ENCODE measurements around the gene TNC. TPM values are rescaled to one million over a fixed set of nuclear protein-coding genes. Genes with fewer than 3 reads are reported as not detected.

TNC gene
- total and polyA plus RNA-seq, 2 experiments from 2014 or later: 12.7 to 20.9 TPM

DNA sequence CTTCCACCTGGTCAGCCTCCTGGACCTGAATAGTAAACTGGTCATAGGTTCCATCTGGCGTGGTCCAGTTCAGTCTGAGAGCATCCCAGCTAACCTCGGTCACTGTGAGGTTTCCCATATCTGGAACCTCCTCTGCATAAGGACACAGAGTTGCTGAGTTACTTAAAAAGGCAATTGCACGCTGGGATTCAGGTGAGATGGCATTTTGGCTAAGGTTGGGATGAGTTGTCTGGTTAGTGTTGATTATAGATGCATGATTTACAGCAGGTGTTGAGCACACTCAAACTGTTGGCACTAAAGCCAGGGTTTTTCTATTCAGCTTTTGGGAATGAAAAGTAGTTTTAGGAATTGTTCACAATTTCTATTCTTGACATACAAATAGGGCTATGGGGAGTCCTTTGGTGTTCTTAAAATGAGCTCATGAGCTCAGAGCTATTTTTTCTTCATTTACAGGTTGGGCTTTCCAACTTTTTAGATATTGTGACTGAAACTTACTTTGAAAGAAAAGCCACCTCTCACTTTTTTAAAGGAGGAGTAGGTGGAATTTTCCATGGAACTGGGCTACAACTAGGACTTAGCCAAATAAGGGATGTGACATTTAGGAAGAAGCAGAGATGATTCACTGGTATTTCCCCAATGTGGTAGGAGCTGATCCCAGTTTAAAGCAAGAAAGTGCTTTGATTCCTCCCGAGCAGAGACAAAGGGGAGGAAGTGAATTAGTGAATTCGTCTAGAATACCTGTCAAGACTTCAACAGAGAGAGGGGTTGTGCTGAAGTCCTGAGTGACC lies 54.7 kb downstream of the TNC start:
- WGBS (ENCODE audit: low lambda C conversion rate, missing lambda C conversion rate): 86% methylated on average over 5 of the region's 5 CpGs
- no peak overlapping the region for H3K4me2 ChIP-seq
- H3K27ac ChIP-seq: no peak overlapping the region
- H4K20me1 ChIP-seq (ENCODE audit: insufficient read depth, poor library complexity, severe bottlenecking): no peaks in the 10 kb centered on the region
- DNase-seq (ENCODE audit: low spot score): no peak
- H3K79me2 ChIP-seq: no peaks in the 10 kb centered on the region
- H3K9me3 ChIP-seq (ENCODE audit: low read depth): no peaks in the 10 kb centered on the region
- no peaks in the 10 kb centered on the region for H3K27me3 ChIP-seq
- H3K9me2 ChIP-seq (replicated peaks; ENCODE audit: insufficient read depth): no peaks in the 10 kb centered on the region
- peaks cover 6% of the 10 kb centered on the region for H3K4me1 ChIP-seq (ENCODE audit: insufficient read depth)
- H3K36me3 ChIP-seq (replicated peaks; ENCODE audit: insufficient read depth, low read depth): no peaks in the 10 kb centered on the region
- TF ChIP-seq EZH2phosphoT487 (IDR thresholded peaks at IDR 0.05; ENCODE audit: low read depth, severe bottlenecking, unreplicated experiment) (no peak), EZH2 (IDR thresholded peaks at IDR 0.05; ENCODE audit: borderline replicate concordance) (no peak)
- TF ChIP-seq, protein P1, sequence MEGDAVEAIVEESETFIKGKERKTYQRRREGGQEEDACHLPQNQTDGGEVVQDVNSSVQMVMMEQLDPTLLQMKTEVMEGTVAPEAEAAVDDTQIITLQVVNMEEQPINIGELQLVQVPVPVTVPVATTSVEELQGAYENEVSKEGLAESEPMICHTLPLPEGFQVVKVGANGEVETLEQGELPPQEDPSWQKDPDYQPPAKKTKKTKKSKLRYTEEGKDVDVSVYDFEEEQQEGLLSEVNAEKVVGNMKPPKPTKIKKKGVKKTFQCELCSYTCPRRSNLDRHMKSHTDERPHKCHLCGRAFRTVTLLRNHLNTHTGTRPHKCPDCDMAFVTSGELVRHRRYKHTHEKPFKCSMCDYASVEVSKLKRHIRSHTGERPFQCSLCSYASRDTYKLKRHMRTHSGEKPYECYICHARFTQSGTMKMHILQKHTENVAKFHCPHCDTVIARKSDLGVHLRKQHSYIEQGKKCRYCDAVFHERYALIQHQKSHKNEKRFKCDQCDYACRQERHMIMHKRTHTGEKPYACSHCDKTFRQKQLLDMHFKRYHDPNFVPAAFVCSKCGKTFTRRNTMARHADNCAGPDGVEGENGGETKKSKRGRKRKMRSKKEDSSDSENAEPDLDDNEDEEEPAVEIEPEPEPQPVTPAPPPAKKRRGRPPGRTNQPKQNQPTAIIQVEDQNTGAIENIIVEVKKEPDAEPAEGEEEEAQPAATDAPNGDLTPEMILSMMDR (IDR thresholded peaks at IDR 0.05; ENCODE audit: poor library complexity): no peak
- no peak overlapping the region for H2AFZ ChIP-seq
- H3K4me3 ChIP-seq: no peak overlapping the region

DNA sequence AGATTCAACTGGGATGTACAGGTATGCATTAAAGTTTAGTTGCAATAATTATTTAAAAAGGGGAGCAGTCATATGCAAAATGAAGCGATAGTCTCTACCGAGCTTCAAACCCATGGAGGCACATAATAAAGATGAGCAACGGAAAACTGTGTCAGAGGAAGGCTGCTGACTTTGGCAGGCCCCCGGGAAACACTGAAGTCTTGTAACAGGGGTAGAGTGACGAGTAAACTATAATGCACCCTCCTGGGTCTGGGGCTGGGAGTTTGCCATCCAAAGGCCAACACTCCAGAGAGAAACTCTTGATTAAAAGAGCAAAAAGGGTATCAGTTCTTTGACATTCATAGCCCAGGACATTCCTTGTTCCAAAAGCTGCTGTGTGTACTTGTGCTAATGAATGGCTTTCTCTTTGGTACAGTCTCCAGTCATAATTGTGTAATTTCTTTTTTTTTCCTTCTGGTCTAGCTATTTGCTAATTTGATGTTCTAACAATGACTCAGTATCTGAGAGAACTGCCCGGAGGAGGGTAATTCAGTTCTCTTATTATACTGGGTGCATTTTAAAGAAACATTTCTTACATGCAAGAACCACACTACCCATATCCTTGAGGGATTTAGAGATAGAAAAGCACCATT lies 59.2 kb downstream of the TNC start:
- no peaks in the 10 kb centered on the region for H3K9me3 ChIP-seq (ENCODE audit: low read depth)
- H2AFZ ChIP-seq: no peak overlapping the region
- no peaks in the 10 kb centered on the region for H3K79me2 ChIP-seq
- no peak overlapping the region for H3K4me2 ChIP-seq
- no peaks in the 10 kb centered on the region for H4K20me1 ChIP-seq (ENCODE audit: insufficient read depth, poor library complexity, severe bottlenecking)
- H3K4me3 ChIP-seq: no peak overlapping the region
- H3K4me1 ChIP-seq (ENCODE audit: insufficient read depth): no peaks in the 10 kb centered on the region
- H3K27me3 ChIP-seq: no peaks in the 10 kb centered on the region
- TF ChIP-seq EZH2 (IDR thresholded peaks at IDR 0.05; ENCODE audit: borderline replicate concordance) (no peak), EZH2phosphoT487 (IDR thresholded peaks at IDR 0.05; ENCODE audit: low read depth, severe bottlenecking, unreplicated experiment) (no peak)
- TF ChIP-seq, protein P1 (IDR thresholded peaks at IDR 0.05; ENCODE audit: poor library complexity): no peak
- no peaks in the 10 kb centered on the region for H3K9me2 ChIP-seq (replicated peaks; ENCODE audit: insufficient read depth)
- 83% methylated on average over 6 of the region's 6 CpGs for WGBS (ENCODE audit: low lambda C conversion rate, missing lambda C conversion rate)
- no peak overlapping the region for H3K27ac ChIP-seq
- H3K36me3 ChIP-seq (replicated peaks; ENCODE audit: insufficient read depth, low read depth): no peaks in the 10 kb centered on the region
- DNase-seq (ENCODE audit: low spot score): no peak

DNA sequence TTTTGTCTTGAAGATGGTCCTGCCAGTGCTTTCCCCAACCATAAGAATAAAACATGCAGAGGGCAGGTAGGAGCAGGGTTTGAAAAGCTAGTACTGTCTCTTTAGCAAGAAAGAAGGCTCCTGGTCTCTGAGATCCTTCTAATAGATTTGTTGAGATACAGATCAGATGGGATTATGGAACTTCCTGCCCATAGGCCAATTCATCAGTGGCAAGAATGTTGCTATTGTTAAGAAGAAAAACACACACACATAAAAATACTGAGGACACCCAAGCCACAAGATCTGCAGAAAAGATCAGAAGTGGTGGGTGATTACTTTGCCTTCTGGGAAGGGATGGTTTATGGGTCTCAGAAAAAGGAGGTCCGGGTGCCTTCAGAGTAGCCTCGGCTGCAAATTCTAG lies 59.8 kb downstream of the TNC start:
- Histone ChIP-seq H3K79me2 (no peaks in the 10 kb centered on the region), H3K4me3 (no peak overlapping the region), H3K9me2 (replicated peaks; ENCODE audit: insufficient read depth) (no peaks in the 10 kb centered on the region), H3K4me2 (no peak overlapping the region), H2AFZ (no peak overlapping the region), H3K36me3 (replicated peaks; ENCODE audit: insufficient read depth, low read depth) (no peaks in the 10 kb centered on the region), H3K27me3 (no peaks in the 10 kb centered on the region), H3K9me3 (ENCODE audit: low read depth) (no peaks in the 10 kb centered on the region), H4K20me1 (ENCODE audit: insufficient read depth, poor library complexity, severe bottlenecking) (no peaks in the 10 kb centered on the region), H3K4me1 (ENCODE audit: insufficient read depth) (no peaks in the 10 kb centered on the region), H3K27ac (no peak overlapping the region)
- 89% methylated on average over 2 of the region's 2 CpGs for WGBS (ENCODE audit: low lambda C conversion rate, missing lambda C conversion rate)
- DNase-seq (ENCODE audit: low spot score): no peak
- TF ChIP-seq, protein P1 (IDR thresholded peaks at IDR 0.05; ENCODE audit: poor library complexity): no peak
- TF ChIP-seq EZH2 (IDR thresholded peaks at IDR 0.05; ENCODE audit: borderline replicate concordance) (no peak), EZH2phosphoT487 (IDR thresholded peaks at IDR 0.05; ENCODE audit: low read depth, severe bottlenecking, unreplicated experiment) (no peak)
